ENCODE data around the gene ACSS3.

DNA sequence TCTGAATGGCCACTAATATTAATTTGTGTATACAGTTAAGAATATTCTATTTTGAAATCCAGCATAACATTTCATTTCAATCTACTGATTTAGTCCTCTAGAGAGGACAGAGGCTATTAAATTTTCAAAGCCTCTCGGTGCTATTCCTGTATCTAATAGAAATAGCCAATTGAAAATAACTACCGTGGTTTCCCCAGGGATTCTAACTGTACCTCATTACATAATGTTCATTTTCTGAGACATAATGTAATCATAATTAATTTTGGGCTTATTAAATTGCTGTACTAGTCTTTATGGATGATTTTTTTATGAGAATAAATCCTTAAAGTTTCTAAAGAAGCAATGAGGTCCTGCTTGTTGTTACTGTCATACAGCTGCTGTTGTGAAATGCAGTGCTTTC lies 38.6 kb upstream of the ACSS3 start:
- TF ChIP-seq CTCF (IDR thresholded peaks at IDR 0.05; ENCODE audit: low read depth, low read length), result no peak
- TF ChIP-seq EZH2phosphoT487 (IDR thresholded peaks at IDR 0.05; ENCODE audit: low read depth), result no peak

All from OCI-LY3 (cell line).